ENCODE data around the gene YPEL3.
"Not testable (repeated sequence)": the region's sequence is repeated elsewhere in the genome, so short reads cannot be mapped to it uniquely, and the experiment has no call there.

The YPEL3 gene

GRCh38 chr16:30119428-30119827 lies 23.4 kb upstream of the YPEL3 start:
- TF ChIP-seq CTCF (IDR thresholded peaks at IDR 0.05; ENCODE audit: poor library complexity, severe bottlenecking), result no peak
- Histone ChIP-seq H3K4me3 (ENCODE audit: severe bottlenecking) (no peak overlapping the region), H3K9me3 (ENCODE audit: severe bottlenecking) (no peaks in the 10 kb centered on the region), H3K27ac (ENCODE audit: poor library complexity, severe bottlenecking) (no peak overlapping the region), H3K4me1 (ENCODE audit: insufficient read depth, poor library complexity, severe bottlenecking) (peaks cover 3% of the 10 kb centered on the region), H3K27me3 (ENCODE audit: insufficient read depth, poor library complexity, severe bottlenecking) (no peaks in the 10 kb centered on the region), H3K36me3 (ENCODE audit: low read depth) (peaks cover 15% of the 10 kb centered on the region)
- ATAC-seq (ENCODE audit: low read depth), result no peak
- no peak for DNase-seq (ENCODE audit: low spot score)

GRCh38 chr16:30117768-30118167 lies 21.8 kb upstream of the YPEL3 start:
- no peak for ATAC-seq (ENCODE audit: low read depth)
- Histone ChIP-seq H3K4me3 (ENCODE audit: severe bottlenecking) (no peak overlapping the region), H3K9me3 (ENCODE audit: severe bottlenecking) (no peaks in the 10 kb centered on the region), H3K4me1 (ENCODE audit: insufficient read depth, poor library complexity, severe bottlenecking) (peaks cover 9% of the 10 kb centered on the region), H3K36me3 (ENCODE audit: low read depth) (peaks cover 15% of the 10 kb centered on the region), H3K27me3 (ENCODE audit: insufficient read depth, poor library complexity, severe bottlenecking) (no peaks in the 10 kb centered on the region), H3K27ac (ENCODE audit: poor library complexity, severe bottlenecking) (no peak overlapping the region)
- no peak for DNase-seq (ENCODE audit: low spot score)
- TF ChIP-seq CTCF (IDR thresholded peaks at IDR 0.05; ENCODE audit: poor library complexity, severe bottlenecking), result no peak

GRCh38 chr16:30116291-30117207 lies 20.5 kb upstream of the YPEL3 start:
- peaks cover 15% of the 10 kb centered on the region for H3K36me3 ChIP-seq (ENCODE audit: low read depth)
- no peak overlapping the region for H3K27ac ChIP-seq (ENCODE audit: poor library complexity, severe bottlenecking)
- H3K27me3 ChIP-seq (ENCODE audit: insufficient read depth, poor library complexity, severe bottlenecking), result no peaks in the 10 kb centered on the region
- TF ChIP-seq CTCF (IDR thresholded peaks at IDR 0.05; ENCODE audit: poor library complexity, severe bottlenecking), result no peak
- H3K4me3 ChIP-seq (ENCODE audit: severe bottlenecking), result no peak overlapping the region
- no peak for DNase-seq (ENCODE audit: low spot score)
- H3K9me3 ChIP-seq (ENCODE audit: severe bottlenecking), result no peaks in the 10 kb centered on the region
- ATAC-seq (ENCODE audit: low read depth), result no peak
- H3K4me1 ChIP-seq (ENCODE audit: insufficient read depth, poor library complexity, severe bottlenecking), result peaks cover 9% of the 10 kb centered on the region

GRCh38 chr16:30115238-30115637 lies 19.2 kb upstream of the YPEL3 start:
- DNase-seq (ENCODE audit: low spot score) (no peak), ATAC-seq (ENCODE audit: low read depth) (no peak)
- H3K27me3 ChIP-seq (ENCODE audit: insufficient read depth, poor library complexity, severe bottlenecking), result no peaks in the 10 kb centered on the region
- peaks cover 15% of the 10 kb centered on the region for H3K36me3 ChIP-seq (ENCODE audit: low read depth)
- H3K4me3 ChIP-seq (ENCODE audit: severe bottlenecking), result no peak overlapping the region
- H3K27ac ChIP-seq (ENCODE audit: poor library complexity, severe bottlenecking), result no peak overlapping the region
- peaks cover 9% of the 10 kb centered on the region for H3K4me1 ChIP-seq (ENCODE audit: insufficient read depth, poor library complexity, severe bottlenecking)
- no peaks in the 10 kb centered on the region for H3K9me3 ChIP-seq (ENCODE audit: severe bottlenecking)
- TF ChIP-seq CTCF (IDR thresholded peaks at IDR 0.05; ENCODE audit: poor library complexity, severe bottlenecking), result no peak

- not testable (repeated sequence) for H3K4me1 ChIP-seq (ENCODE audit: insufficient read depth, poor library complexity, severe bottlenecking); H3K9me3 ChIP-seq (ENCODE audit: severe bottlenecking); H3K27ac ChIP-seq (ENCODE audit: poor library complexity, severe bottlenecking); H3K4me3 ChIP-seq (ENCODE audit: severe bottlenecking); DNase-seq (ENCODE audit: low spot score); ATAC-seq (ENCODE audit: low read depth); H3K27me3 ChIP-seq (ENCODE audit: insufficient read depth, poor library complexity, severe bottlenecking)
- H3K36me3 ChIP-seq (ENCODE audit: low read depth), result peaks cover 16% of the 10 kb centered on the region
These were observed 18.8 kb upstream of the YPEL3 start for GRCh38 chr16:30114833-30115232.
